CD4-positive, alpha-beta T cell (primary cell): ENCODE measurements around the gene ADAMTS18. TPM values are rescaled to one million over a fixed set of nuclear protein-coding genes. Genes with fewer than 3 reads are reported as not detected.

ENCODE experiments used
- ATAC-seq: fragments of 200-7000 bp; cut with Tn5 transposase; one replicate; pipeline ENCODE4 v1.10.0; 2022; ENCODE audit warnings: mild to moderate bottlenecking; ENCODE audit not compliant: poor library complexity
- CTCF ChIA-PET: fragments of 350-600 bp; sonication (Branson Sonifier 250); formaldehyde crosslinking; loops from one replicate; lab custom pipeline; 2021; ENCODE audit warnings: antibody characterized with exemption, inconsistent platforms; lab: Charles Lee
- POLR2A ChIA-PET: fragments of 350-600 bp; sonication (Branson Sonifier 250); formaldehyde crosslinking; loops from one replicate; lab custom pipeline; 2021; ENCODE audit warnings: antibody characterized with exemption, inconsistent platforms; lab: Charles Lee
- DNase-seq, 14 experiments: peaks; one replicate each; pipeline ENCODE4 v3.0.0-alpha.2; 2013 to 2020; ENCODE audit warnings: mixed read lengths in 2 of 14
- H3K27ac ChIP-seq, 2 donors: one replicate each; pipeline versions ENCODE4 v1.5.1 to v1.7.0; 2013; ENCODE audit warnings: low read length in 2 of 2, low read depth in 1 of 2, mild to moderate bottlenecking in 1 of 2
- H3K27me3 ChIP-seq, 2 experiments: 1 replicate in 1 of 2; 2 replicates in 1 of 2; pipeline versions ENCODE4 v1.6.1 to v1.7.0; 2013; ENCODE audit warnings: low read length in 2 of 2, control low read depth in 1 of 2, mild to moderate bottlenecking in 1 of 2, moderate library complexity in 1 of 2; ENCODE audit not compliant: insufficient read depth in 2 of 2, control insufficient read depth in 1 of 2
- H3K36me3 ChIP-seq: one replicate; pipeline ENCODE4 v1.6.1; 2013; ENCODE audit warnings: low read length, control low read depth; ENCODE audit not compliant: insufficient read depth
- H3K4me1 ChIP-seq: one replicate; pipeline ENCODE4 v1.6.1; 2013; ENCODE audit warnings: low read length, control low read depth; ENCODE audit not compliant: insufficient read depth
- H3K4me3 ChIP-seq: one replicate; pipeline ENCODE4 v1.5.1; 2013; ENCODE audit warnings: mild to moderate bottlenecking, low read length, moderate library complexity
- H3K9me3 ChIP-seq, 2 experiments: 1 replicate in 1 of 2; 2 replicates in 1 of 2; pipeline versions ENCODE4 v1.6.1 to v1.7.0; 2013; ENCODE audit warnings: low read length in 2 of 2, mild to moderate bottlenecking in 2 of 2, control low read depth in 1 of 2, moderate library complexity in 1 of 2; ENCODE audit not compliant: control insufficient read depth in 1 of 2, insufficient read depth in 1 of 2
- H3K27ac Mint-ChIP-seq: one replicate; pipeline ENCODE4 v1.8.0; 2020; ENCODE audit warnings: mixed read lengths
- H3K27me3 Mint-ChIP-seq: one replicate; pipeline ENCODE4 v1.8.0; 2021; ENCODE audit warnings: mixed read lengths
- H3K36me3 Mint-ChIP-seq: one replicate; pipeline ENCODE4 v1.8.0; 2021; ENCODE audit warnings: low read depth, mixed read lengths
- H3K4me1 Mint-ChIP-seq: one replicate; pipeline ENCODE4 v1.8.0; 2021; ENCODE audit warnings: low read depth, mixed read lengths
- H3K4me3 Mint-ChIP-seq: one replicate; pipeline ENCODE4 v1.8.0; 2020; ENCODE audit warnings: mild to moderate bottlenecking, mixed read lengths
- H3K9me3 Mint-ChIP-seq: one replicate; pipeline ENCODE4 v1.8.0; 2020; ENCODE audit warnings: mixed read lengths
- intact Hi-C, 2 experiments: fragments of 100-400 bp; cut with DNase I in 1 of 2; cut with micrococcal nuclease in 1 of 2; formaldehyde crosslinking; loops; one replicate each; pipeline versions ENCODE4 v1.15.1 to v1.9.0; 2023 to 2025; cut with DNase I, micrococcal nuclease
- total RNA-seq, 174 experiments: library from RNA in 2 of 174; stranded (reverse) in 2 of 174; gene quantifications; one replicate each; pipeline ENCODE4 v1.2.3 and lab custom pipeline; 2021 to 2026
- TF ChIP-seq, protein P1 (sequence below): fragments of 200-600 bp; IDR thresholded peaks from one replicate; pipeline ENCODE4 v1.8.0; 2022; ENCODE audit warnings: antibody characterized with exemption, mild to moderate bottlenecking

ADAMTS18 gene
- total RNA-seq, 2 experiments from 2014 or later: not detected

DNA sequence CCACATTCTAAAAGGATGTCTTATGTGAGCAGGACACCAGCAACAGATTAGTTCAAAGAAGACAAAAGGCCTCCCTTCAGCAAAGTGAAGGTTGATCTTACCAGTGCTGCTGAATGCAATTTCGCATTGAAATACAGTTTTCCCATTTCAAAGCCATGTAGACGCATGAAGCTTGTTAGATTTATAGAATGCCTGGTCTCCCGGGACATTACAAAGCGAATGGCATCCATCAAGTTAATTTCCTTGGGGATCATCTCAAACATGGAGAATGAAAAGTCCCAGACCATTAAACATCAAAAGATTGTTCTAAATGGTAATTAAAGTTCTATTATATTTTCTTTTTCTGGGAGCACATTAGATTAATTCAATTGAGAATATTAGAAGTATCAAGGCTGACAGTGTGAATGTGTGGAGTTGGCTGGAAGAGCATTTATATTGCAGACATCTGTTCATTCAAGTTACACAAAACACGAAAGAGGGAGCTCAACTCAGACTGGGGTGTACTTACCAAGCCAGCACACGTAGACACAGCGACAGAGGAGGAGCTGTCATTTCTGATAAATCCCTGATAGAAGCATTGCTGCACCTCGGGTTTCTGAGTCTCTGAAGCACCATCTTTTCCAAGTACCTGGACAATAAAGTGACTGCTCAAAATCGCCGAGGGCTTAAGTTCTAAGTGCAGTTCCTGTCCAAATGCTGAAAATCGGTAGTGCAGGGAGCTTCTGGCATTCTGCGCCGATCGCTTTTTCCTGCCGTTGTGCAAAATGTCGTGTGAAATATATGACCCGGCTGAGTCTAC, 3.8 kb downstream of the ADAMTS18 start:
- H3K4me3 Mint-ChIP-seq: no peak overlapping the region
- Histone ChIP-seq H3K9me3 (no peaks in the 10 kb centered on the region), H3K27ac (no peak overlapping the region), H3K27me3 (peaks cover 16 to 29% of the 10 kb centered on the region in 2 experiments), H3K4me3 (no peak overlapping the region), H3K4me1 (no peaks in the 10 kb centered on the region), H3K36me3 (no peaks in the 10 kb centered on the region)
- peaks cover 48% of the 10 kb centered on the region for H3K27me3 Mint-ChIP-seq
- ChIA-PET POLR2A (no interaction called here), CTCF (no interaction called here)
- TF ChIP-seq, protein P1, sequence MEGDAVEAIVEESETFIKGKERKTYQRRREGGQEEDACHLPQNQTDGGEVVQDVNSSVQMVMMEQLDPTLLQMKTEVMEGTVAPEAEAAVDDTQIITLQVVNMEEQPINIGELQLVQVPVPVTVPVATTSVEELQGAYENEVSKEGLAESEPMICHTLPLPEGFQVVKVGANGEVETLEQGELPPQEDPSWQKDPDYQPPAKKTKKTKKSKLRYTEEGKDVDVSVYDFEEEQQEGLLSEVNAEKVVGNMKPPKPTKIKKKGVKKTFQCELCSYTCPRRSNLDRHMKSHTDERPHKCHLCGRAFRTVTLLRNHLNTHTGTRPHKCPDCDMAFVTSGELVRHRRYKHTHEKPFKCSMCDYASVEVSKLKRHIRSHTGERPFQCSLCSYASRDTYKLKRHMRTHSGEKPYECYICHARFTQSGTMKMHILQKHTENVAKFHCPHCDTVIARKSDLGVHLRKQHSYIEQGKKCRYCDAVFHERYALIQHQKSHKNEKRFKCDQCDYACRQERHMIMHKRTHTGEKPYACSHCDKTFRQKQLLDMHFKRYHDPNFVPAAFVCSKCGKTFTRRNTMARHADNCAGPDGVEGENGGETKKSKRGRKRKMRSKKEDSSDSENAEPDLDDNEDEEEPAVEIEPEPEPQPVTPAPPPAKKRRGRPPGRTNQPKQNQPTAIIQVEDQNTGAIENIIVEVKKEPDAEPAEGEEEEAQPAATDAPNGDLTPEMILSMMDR: no peak
- ATAC-seq (no peak), DNase-seq (no peak)
- intact Hi-C loops: no loop called here
- no peaks in the 10 kb centered on the region for H3K4me1 Mint-ChIP-seq
- H3K9me3 Mint-ChIP-seq: peaks cover 3% of the 10 kb centered on the region
- no peak overlapping the region for H3K27ac Mint-ChIP-seq
- no peaks in the 10 kb centered on the region for H3K36me3 Mint-ChIP-seq

DNA sequence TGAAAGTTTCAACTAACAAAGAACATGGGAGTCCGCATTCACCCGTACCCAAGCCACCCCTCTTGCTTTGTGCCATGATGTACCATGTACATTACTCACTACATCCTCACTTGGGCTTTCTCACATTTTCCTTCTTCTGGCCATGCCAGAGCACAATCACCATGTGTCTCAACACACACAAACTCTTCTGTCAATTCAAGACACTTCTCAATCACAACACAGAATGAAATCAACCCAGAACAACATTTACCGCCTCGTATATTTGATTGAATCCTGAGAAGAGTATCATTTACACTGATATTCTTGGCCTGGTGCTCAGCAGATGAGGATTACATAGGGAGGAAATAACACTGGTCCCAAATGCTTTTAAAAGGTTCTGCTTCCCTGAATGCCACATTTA, 4.5 kb downstream of the ADAMTS18 start:
- CTCF ChIA-PET: no interaction called here

DNA sequence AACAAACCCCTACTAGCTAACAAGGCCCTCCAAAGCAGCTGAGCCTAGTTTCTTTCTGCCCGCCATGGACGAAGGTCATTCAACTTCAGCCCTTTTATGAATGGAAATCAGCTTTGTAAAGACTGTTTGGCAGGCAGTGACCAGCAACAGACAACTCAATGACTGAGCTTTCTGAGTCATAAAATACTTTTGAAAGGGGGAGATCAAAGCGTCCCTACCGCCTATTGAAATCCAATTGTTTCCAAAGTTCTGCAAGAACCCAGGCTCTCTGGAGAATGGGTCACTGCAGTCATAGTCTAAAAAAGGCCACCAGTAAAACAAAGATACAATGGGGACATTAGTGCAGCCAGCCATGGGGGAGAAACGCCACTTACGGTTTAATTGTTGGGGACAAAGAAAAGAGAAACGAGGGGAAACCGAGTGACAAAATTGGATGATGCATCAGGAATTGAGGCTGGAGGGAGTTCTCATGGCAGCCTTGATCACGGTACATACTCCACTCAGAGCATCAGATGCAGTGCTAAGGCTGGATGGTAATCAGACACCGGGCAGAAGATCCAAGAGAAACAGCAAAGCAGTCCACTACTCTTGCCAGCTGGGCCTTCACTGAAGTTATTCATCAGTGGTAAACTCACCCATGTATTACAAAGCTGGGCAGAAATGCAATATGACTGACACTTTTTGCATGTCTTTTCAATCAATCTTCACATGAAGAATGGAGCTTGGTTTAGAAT, 9.8 kb downstream of the ADAMTS18 start:
- H3K4me1 Mint-ChIP-seq: no peaks in the 10 kb centered on the region
- ChIA-PET POLR2A (no interaction called here), CTCF (no interaction called here)
- Histone ChIP-seq H3K9me3 (no peaks in the 10 kb centered on the region), H3K27me3 (no peaks in the 10 kb centered on the region), H3K36me3 (no peaks in the 10 kb centered on the region), H3K27ac (no peak overlapping the region), H3K4me1 (no peaks in the 10 kb centered on the region), H3K4me3 (no peak overlapping the region)
- TF ChIP-seq, protein P1: no peak
- H3K36me3 Mint-ChIP-seq: no peaks in the 10 kb centered on the region
- H3K9me3 Mint-ChIP-seq: peaks cover 3% of the 10 kb centered on the region
- H3K27ac Mint-ChIP-seq: no peak overlapping the region
- no peak overlapping the region for H3K4me3 Mint-ChIP-seq
- no peak for DNase-seq
- intact Hi-C loops: no loop called here
- ATAC-seq: no peak
- H3K27me3 Mint-ChIP-seq: peaks cover 13% of the 10 kb centered on the region

More for the DNA sequence above, 4.5 kb downstream of the ADAMTS18 start:
- H3K27ac ChIP-seq: no peak overlapping the region
- H3K4me3 ChIP-seq: no peak overlapping the region
- Mint-ChIP-seq H3K27ac (no peak overlapping the region), H3K4me1 (no peaks in the 10 kb centered on the region), H3K9me3 (peaks cover 3% of the 10 kb centered on the region), H3K36me3 (no peaks in the 10 kb centered on the region), H3K27me3 (peaks cover 42% of the 10 kb centered on the region), H3K4me3 (no peak overlapping the region)
- H3K36me3 ChIP-seq: no peaks in the 10 kb centered on the region
- ATAC-seq (no peak), DNase-seq (no peak)
- H3K9me3 ChIP-seq: no peaks in the 10 kb centered on the region
- H3K27me3 ChIP-seq: peaks cover 14 to 26% of the 10 kb centered on the region in 2 experiments
- H3K4me1 ChIP-seq: no peaks in the 10 kb centered on the region
- TF ChIP-seq, protein P1: no peak
- intact Hi-C loops: no loop called here
- POLR2A ChIA-PET: no interaction called here
